Mesendoderm (in vitro differentiated cells): ENCODE data around the gene SRP19.

Experiments
- DNase-seq: peaks from one replicate; pipeline ENCODE4 v3.0.0; 2013
- H2AK5ac ChIP-seq: 2 replicates; pipeline ENCODE4 v1.6.1; 2013; ENCODE audit warnings: low read length, inconsistent platforms
- H2BK120ac ChIP-seq: 2 replicates; pipeline ENCODE4 v1.6.1; 2013; ENCODE audit warnings: low read depth, mild to moderate bottlenecking, low read length, moderate library complexity, mixed read lengths
- H2BK15ac ChIP-seq: replicated peaks from 2 replicates; pipeline ENCODE4 v1.6.1; 2013; ENCODE audit warnings: low read depth, mild to moderate bottlenecking, moderate library complexity
- H2BK5ac ChIP-seq: 2 replicates; pipeline ENCODE4 v1.6.1; 2013; ENCODE audit warnings: low read length, inconsistent platforms
- H3K18ac ChIP-seq: 2 replicates; pipeline ENCODE4 v1.6.1; 2013; ENCODE audit warnings: mild to moderate bottlenecking, low read length, mixed read lengths
- H3K23ac ChIP-seq: one replicate; pipeline ENCODE4 v1.6.1; 2013; ENCODE audit warnings: low read length
- H3K27ac ChIP-seq: 2 replicates; pipeline ENCODE4 v1.5.1; 2013; ENCODE audit warnings: low read depth, mild to moderate bottlenecking, inconsistent platforms, low read length, moderate library complexity
- H3K27me3 ChIP-seq: 2 replicates; pipeline ENCODE4 v1.6.1; 2013; ENCODE audit warnings: low read length, control low read depth, mild to moderate bottlenecking, inconsistent platforms; ENCODE audit not compliant: insufficient read depth, poor library complexity
- H3K36me3 ChIP-seq: 2 replicates; pipeline ENCODE4 v1.6.1; 2013; ENCODE audit warnings: low read length, inconsistent platforms; ENCODE audit not compliant: control insufficient read depth, insufficient read depth
- H3K4ac ChIP-seq: one replicate; pipeline ENCODE4 v1.6.1; 2013; ENCODE audit warnings: low read depth, mild to moderate bottlenecking, low read length, moderate library complexity
- H3K4me1 ChIP-seq: 2 replicates; pipeline ENCODE4 v1.6.1; 2013; ENCODE audit warnings: low read depth, low read length, inconsistent platforms; ENCODE audit not compliant: control insufficient read depth
- H3K4me2 ChIP-seq: 2 replicates; pipeline ENCODE4 v1.6.1; 2013; ENCODE audit warnings: low read length
- H3K4me3 ChIP-seq: 2 replicates; pipeline ENCODE4 v1.5.1; 2013; ENCODE audit warnings: mild to moderate bottlenecking, low read length
- H3K56ac ChIP-seq: one replicate; pipeline ENCODE4 v1.6.1; 2013; ENCODE audit warnings: low read length
- H3K79me1 ChIP-seq: 2 replicates; pipeline ENCODE4 v1.6.1; 2013; ENCODE audit warnings: low read length, inconsistent platforms
- H3K79me2 ChIP-seq: 2 replicates; pipeline ENCODE4 v1.6.1; 2013; ENCODE audit warnings: mild to moderate bottlenecking, low read length; ENCODE audit not compliant: control insufficient read depth, insufficient read depth
- H3K9ac ChIP-seq: 2 replicates; pipeline ENCODE4 v1.6.1; 2013; ENCODE audit warnings: low read length, inconsistent platforms
- H4K5ac ChIP-seq: one replicate; pipeline ENCODE4 v1.6.1; 2013; ENCODE audit warnings: low read length
- H4K8ac ChIP-seq: one replicate; pipeline ENCODE4 v1.6.1; 2013; ENCODE audit warnings: low read depth, mild to moderate bottlenecking, control low read depth, low read length, moderate library complexity
- WGBS: extraction: QIAGEN DNeasy Blood & Tissue Kit; methylation state at CpG from one replicate; pipeline ENCODE4 v1.1.7; 2013; ENCODE audit warnings: low lambda C conversion rate, missing lambda C conversion rate; ENCODE audit not compliant: insufficient coverage; ENCODE audit errors: extremely low coverage; 5-methylcytosine and 5-hydroxymethylcytosine counted together

The SRP19 gene

GRCh38 chr5:112824197-112824596 lies 36.9 kb upstream of the SRP19 start:
- Histone ChIP-seq H3K36me3 (no peaks in the 10 kb centered on the region), H2AK5ac (no peak overlapping the region), H2BK5ac (no peak overlapping the region), H3K27ac (no peak overlapping the region), H3K79me1 (no peaks in the 10 kb centered on the region), H2BK15ac (no peak overlapping the region), H3K4me1 (no peaks in the 10 kb centered on the region), H3K4me2 (no peak overlapping the region), H4K8ac (no peak overlapping the region), H3K9ac (no peak overlapping the region), H3K27me3 (no peaks in the 10 kb centered on the region), H4K5ac (no peak overlapping the region), H3K4ac (no peak overlapping the region), H3K23ac (no peak overlapping the region), H3K18ac (no peak overlapping the region), H3K56ac (no peak overlapping the region), H3K4me3 (no peak overlapping the region), H2BK120ac (no peak overlapping the region), H3K79me2 (no peaks in the 10 kb centered on the region)
- DNase-seq, result no peak

GRCh38 chr5:112830378-112830777 lies 30.7 kb upstream of the SRP19 start:
- H2BK120ac ChIP-seq, result no peak overlapping the region
- no peak overlapping the region for H3K4me2 ChIP-seq
- H3K56ac ChIP-seq, result no peak overlapping the region
- no peaks in the 10 kb centered on the region for H3K79me2 ChIP-seq
- no peak overlapping the region for H3K4me3 ChIP-seq
- no peaks in the 10 kb centered on the region for H3K79me1 ChIP-seq
- H4K8ac ChIP-seq, result no peak overlapping the region
- no peak overlapping the region for H3K27ac ChIP-seq
- no peaks in the 10 kb centered on the region for H3K4me1 ChIP-seq
- no peak overlapping the region for H3K18ac ChIP-seq
- H3K23ac ChIP-seq, result no peak overlapping the region
- H2BK5ac ChIP-seq, result no peak overlapping the region
- no peak overlapping the region for H2BK15ac ChIP-seq
- H3K9ac ChIP-seq, result no peak overlapping the region
- H3K4ac ChIP-seq, result no peak overlapping the region
- H3K36me3 ChIP-seq, result peaks cover 2% of the 10 kb centered on the region
- no peak overlapping the region for H4K5ac ChIP-seq
- no peak for DNase-seq
- no CpG with 5 or more reads among the region's 2 CpGs for WGBS
- H3K27me3 ChIP-seq, result no peaks in the 10 kb centered on the region
- H2AK5ac ChIP-seq, result no peak overlapping the region

- WGBS, result no CpG with 5 or more reads among the region's 13 CpGs
Observed at GRCh38 chr5:112833971-112834370, 27.1 kb upstream of the SRP19 start.

GRCh38 chr5:112844489-112844888 lies 16.6 kb upstream of the SRP19 start:
- Histone ChIP-seq H3K27ac (no peak overlapping the region), H3K56ac (no peak overlapping the region), H2BK120ac (no peak overlapping the region), H3K23ac (no peak overlapping the region), H2BK15ac (no peak overlapping the region), H3K36me3 (no peaks in the 10 kb centered on the region), H2AK5ac (no peak overlapping the region), H3K4ac (no peak overlapping the region), H3K79me1 (no peaks in the 10 kb centered on the region), H4K5ac (no peak overlapping the region), H3K4me3 (no peak overlapping the region), H3K27me3 (no peaks in the 10 kb centered on the region), H4K8ac (no peak overlapping the region), H3K9ac (no peak overlapping the region), H3K18ac (no peak overlapping the region), H3K79me2 (no peaks in the 10 kb centered on the region), H3K4me1 (peaks cover 3% of the 10 kb centered on the region), H3K4me2 (no peak overlapping the region), H2BK5ac (no peak overlapping the region)
- no CpG with 5 or more reads among the region's 1 CpG for WGBS
- no peak for DNase-seq

More at GRCh38 chr5:112833971-112834370, 27.1 kb upstream of the SRP19 start:
- H3K79me2 ChIP-seq, result no peaks in the 10 kb centered on the region
- no peak overlapping the region for H2BK5ac ChIP-seq
- H3K27me3 ChIP-seq, result no peaks in the 10 kb centered on the region
- H3K18ac ChIP-seq, result no peak overlapping the region
- H3K4me1 ChIP-seq, result no peaks in the 10 kb centered on the region
- no peak overlapping the region for H4K8ac ChIP-seq
- no peak overlapping the region for H2BK120ac ChIP-seq
- H3K79me1 ChIP-seq, result no peaks in the 10 kb centered on the region
- H2AK5ac ChIP-seq, result no peak overlapping the region
- H3K23ac ChIP-seq, result no peak overlapping the region
- no peak overlapping the region for H3K4me3 ChIP-seq
- H3K56ac ChIP-seq, result no peak overlapping the region
- no peak for DNase-seq
- H4K5ac ChIP-seq, result no peak overlapping the region
- H2BK15ac ChIP-seq, result no peak overlapping the region
- no peak overlapping the region for H3K27ac ChIP-seq
- no peak overlapping the region for H3K4ac ChIP-seq
- peaks cover 2% of the 10 kb centered on the region for H3K36me3 ChIP-seq
- no peak overlapping the region for H3K9ac ChIP-seq
- no peak overlapping the region for H3K4me2 ChIP-seq

GRCh38 chr5:112846556-112846955 lies 14.5 kb upstream of the SRP19 start:
- Histone ChIP-seq H4K5ac (no peak overlapping the region), H4K8ac (no peak overlapping the region), H3K27me3 (no peaks in the 10 kb centered on the region), H3K4me2 (no peak overlapping the region), H3K27ac (no peak overlapping the region), H2AK5ac (no peak overlapping the region), H2BK15ac (no peak overlapping the region), H3K79me2 (no peaks in the 10 kb centered on the region), H3K18ac (no peak overlapping the region), H2BK120ac (no peak overlapping the region), H3K4me1 (peaks cover 3% of the 10 kb centered on the region), H2BK5ac (no peak overlapping the region), H3K4ac (no peak overlapping the region), H3K79me1 (no peaks in the 10 kb centered on the region), H3K56ac (no peak overlapping the region), H3K4me3 (no peak overlapping the region), H3K23ac (no peak overlapping the region), H3K36me3 (no peaks in the 10 kb centered on the region), H3K9ac (no peak overlapping the region)
- DNase-seq, result peak; percentile 33
- WGBS, result no CpG with 5 or more reads among the region's 5 CpGs

- Histone ChIP-seq H2BK15ac (no peak overlapping the region), H4K5ac (no peak overlapping the region), H3K9ac (no peak overlapping the region), H3K27me3 (no peaks in the 10 kb centered on the region), H2BK5ac (no peak overlapping the region), H3K36me3 (no peaks in the 10 kb centered on the region), H3K56ac (no peak overlapping the region), H3K4me1 (peaks cover 3% of the 10 kb centered on the region), H3K18ac (no peak overlapping the region), H3K4me3 (no peak overlapping the region), H2BK120ac (no peak overlapping the region), H3K79me2 (no peaks in the 10 kb centered on the region), H4K8ac (no peak overlapping the region), H3K79me1 (no peaks in the 10 kb centered on the region), H3K4me2 (no peak overlapping the region), H3K4ac (no peak overlapping the region), H3K27ac (no peak overlapping the region), H2AK5ac (no peak overlapping the region), H3K23ac (no peak overlapping the region)
- DNase-seq, result no peak
Observed at GRCh38 chr5:112847306-112847705, 13.8 kb upstream of the SRP19 start.
